GM18907 (cell line): ENCODE data around the gene RNF8.
"Not testable (repeated sequence)": the region's sequence is repeated elsewhere in the genome, so short reads cannot be mapped to it uniquely, and the experiment has no call there.

Experiments used
- ATAC-seq: cut with Tn5 transposase; IDR thresholded peaks from one replicate; pipeline ENCODE4 v1.9.1; 2021; ENCODE audit warnings: mild to moderate bottlenecking, moderate library complexity; ENCODE audit not compliant: unreplicated experiment

Gene RNF8

GRCh38 chr6:37393381-37393929, 39.7 kb downstream of the RNF8 start:
- no peak for ATAC-seq

- ATAC-seq: no peak
These were observed 42.9 kb downstream of the RNF8 start for GRCh38 chr6:37396571-37397180.

- ATAC-seq: no peak
These were observed 45.3 kb downstream of the RNF8 start for GRCh38 chr6:37399131-37399530.

GRCh38 chr6:37399795-37400490, 46.2 kb downstream of the RNF8 start:
- ATAC-seq: no peak

- not testable (repeated sequence) for ATAC-seq
These were observed 47.9 kb downstream of the RNF8 start for GRCh38 chr6:37401658-37402057.

GRCh38 chr6:37406726-37407341, 53.1 kb downstream of the RNF8 start:
- ATAC-seq: no peak

- ATAC-seq: no peak
These were observed 54.2 kb downstream of the RNF8 start for GRCh38 chr6:37407948-37408347.

- no peak for ATAC-seq
These were observed 55.7 kb downstream of the RNF8 start for GRCh38 chr6:37409501-37409900.

GRCh38 chr6:37417393-37417792, 63.6 kb downstream of the RNF8 start:
- ATAC-seq: no peak

- ATAC-seq: no peak
These were observed 64.9 kb downstream of the RNF8 start for GRCh38 chr6:37418722-37419121.

GRCh38 chr6:37426058-37426944, 72.5 kb downstream of the RNF8 start:
- no peak for ATAC-seq

GRCh38 chr6:37426945-37427510, 73.2 kb downstream of the RNF8 start:
- no peak for ATAC-seq

GRCh38 chr6:37429352-37429750, 75.6 kb downstream of the RNF8 start:
- ATAC-seq: no peak

GRCh38 chr6:37432590-37432915, 78.8 kb downstream of the RNF8 start:
- ATAC-seq: peak; percentile 22

- peak; percentile 87 for ATAC-seq
These were observed 79.3 kb downstream of the RNF8 start, which contains the start of gene CMTR1 for GRCh38 chr6:37432916-37433656. TSS of gene CMTR1 (plus strand) at chr6:37433221. CDS start at chr6:37435630, 2,409 bp downstream.

GRCh38 chr6:37433657-37434271, 80.0 kb downstream of the RNF8 start:
- ATAC-seq: peak; percentile 34

GRCh38 chr6:37435373-37435772, 81.6 kb downstream of the RNF8 start:
- ATAC-seq: no peak

- no peak for ATAC-seq
These were observed 82.0 kb downstream of the RNF8 start for GRCh38 chr6:37435816-37436215.

GRCh38 chr6:37438930-37439329, 85.1 kb downstream of the RNF8 start:
- no peak for ATAC-seq

- ATAC-seq: no peak
These were observed 87.9 kb downstream of the RNF8 start for GRCh38 chr6:37441651-37442050.
